Natural killer cell (primary cell): Measurements from ENCODE around the gene PGBD4. TPM values are rescaled to one million over a fixed set of nuclear protein-coding genes. Genes with fewer than 3 reads are reported as not detected.

ENCODE experiments used
- ATAC-seq, 3 donors: fragments of 150-1000 bp in 2 of 3; fragments of 200-7000 bp in 1 of 3; cut with Tn5 transposase; 1 replicate in 1 of 3; 2 replicates in 2 of 3; pipeline ENCODE4 v1.10.0; 2021; ENCODE audit warnings: mild to moderate bottlenecking in 2 of 3, moderate library complexity in 2 of 3
- DNase-seq, 2 donors: peaks; one replicate each; pipeline versions ENCODE4 v3.0.0 to v3.0.0-alpha.2; 2013 to 2021; ENCODE audit warnings: mixed read lengths in 1 of 2
- H3K27ac ChIP-seq: one replicate; pipeline ENCODE4 v1.5.1; 2013; ENCODE audit warnings: mild to moderate bottlenecking, low read length
- H3K27me3 ChIP-seq: one replicate; pipeline ENCODE4 v1.6.1; 2013; ENCODE audit warnings: low read length; ENCODE audit not compliant: control insufficient read depth, insufficient read depth
- H3K36me3 ChIP-seq: one replicate; pipeline ENCODE4 v1.6.1; 2013; ENCODE audit warnings: low read length; ENCODE audit not compliant: control insufficient read depth, insufficient read depth
- H3K4me1 ChIP-seq: one replicate; pipeline ENCODE4 v1.6.1; 2013; ENCODE audit warnings: low read length; ENCODE audit not compliant: control insufficient read depth, insufficient read depth
- H3K4me3 ChIP-seq: one replicate; pipeline ENCODE4 v1.5.1; 2013; ENCODE audit warnings: low read length
- H3K9me3 ChIP-seq: one replicate; pipeline ENCODE4 v1.6.1; 2013; ENCODE audit warnings: low read length; ENCODE audit not compliant: control insufficient read depth, insufficient read depth
- H3K27ac Mint-ChIP-seq, 2 donors: one replicate each; pipeline ENCODE4 v1.8.0; 2022; ENCODE audit warnings: mild to moderate bottlenecking in 2 of 2, mixed read lengths in 2 of 2, moderate library complexity in 1 of 2
- H3K27me3 Mint-ChIP-seq, 2 donors: one replicate each; pipeline ENCODE4 v1.8.0; 2022; ENCODE audit warnings: low read depth in 2 of 2, mixed read lengths in 2 of 2
- H3K36me3 Mint-ChIP-seq: one replicate; pipeline ENCODE4 v1.8.0; 2022; ENCODE audit warnings: mixed read lengths
- H3K4me1 Mint-ChIP-seq, 2 donors: one replicate each; pipeline ENCODE4 v1.8.0; 2022; ENCODE audit warnings: mixed read lengths in 2 of 2
- H3K4me3 Mint-ChIP-seq: one replicate; pipeline ENCODE4 v1.8.0; 2022; ENCODE audit warnings: mild to moderate bottlenecking, moderate library complexity, mixed read lengths
- H3K9me3 Mint-ChIP-seq, 2 donors: one replicate each; pipeline ENCODE4 v1.8.0; 2022; ENCODE audit warnings: mixed read lengths in 2 of 2
- WGBS: methylation state at CpG from one replicate; pipeline ENCODE4 v1.1.7; 2013; ENCODE audit warnings: missing lambda C conversion rate; ENCODE audit not compliant: insufficient coverage; 5-methylcytosine and 5-hydroxymethylcytosine counted together
- intact Hi-C: fragments of 100-400 bp; cut with micrococcal nuclease; formaldehyde crosslinking; loops from one replicate; pipeline ENCODE4 v1.14.2; 2022
- total RNA-seq, 4 donors: library from RNA; stranded (reverse); fragments of 120-200 nt in 1 of 4; gene quantifications; one replicate each; pipeline versions ENCODE4 v1.2.3 to v1.2.4, GENCODE V29; 2013 to 2022
- TF ChIP-seq, protein P1 (sequence below): fragments of 200-600 bp; IDR thresholded peaks from one replicate; pipeline ENCODE4 v1.8.0; 2022; ENCODE audit warnings: antibody characterized with exemption

PGBD4 gene
- total RNA-seq, 3 donors from 2014 or later (not counting 1 experiment from before 2014, with no cell fraction given) = 3.2 to 4.2 (median 4.0) TPM

DNA sequence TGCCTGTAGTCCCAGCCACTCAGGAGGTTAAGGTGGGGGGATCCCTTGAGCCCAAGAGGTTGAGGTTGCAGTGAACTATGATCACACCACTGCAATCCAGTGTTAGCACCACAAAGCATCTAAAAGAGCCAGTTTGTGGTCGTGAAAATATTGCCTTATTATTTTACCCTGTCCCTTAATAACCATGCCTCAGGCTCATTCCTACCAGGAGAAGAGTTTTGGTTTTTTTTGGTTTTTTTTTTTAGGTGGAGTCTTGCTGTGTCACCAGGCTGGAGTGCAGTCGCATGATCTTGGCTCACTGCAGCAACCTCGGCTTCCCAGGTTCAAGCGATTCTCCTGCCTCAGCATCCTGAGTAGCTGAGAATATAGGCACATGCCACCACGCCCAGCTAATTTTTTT lies 45.0 kb upstream of the PGBD4 start:
- Histone ChIP-seq H3K4me1 (no peaks in the 10 kb centered on the region), H3K9me3 (no peaks in the 10 kb centered on the region), H3K27me3 (no peaks in the 10 kb centered on the region), H3K27ac (no peak overlapping the region), H3K4me3 (no peak overlapping the region), H3K36me3 (no peaks in the 10 kb centered on the region)
- ATAC-seq = no peak
- TF ChIP-seq, protein P1, sequence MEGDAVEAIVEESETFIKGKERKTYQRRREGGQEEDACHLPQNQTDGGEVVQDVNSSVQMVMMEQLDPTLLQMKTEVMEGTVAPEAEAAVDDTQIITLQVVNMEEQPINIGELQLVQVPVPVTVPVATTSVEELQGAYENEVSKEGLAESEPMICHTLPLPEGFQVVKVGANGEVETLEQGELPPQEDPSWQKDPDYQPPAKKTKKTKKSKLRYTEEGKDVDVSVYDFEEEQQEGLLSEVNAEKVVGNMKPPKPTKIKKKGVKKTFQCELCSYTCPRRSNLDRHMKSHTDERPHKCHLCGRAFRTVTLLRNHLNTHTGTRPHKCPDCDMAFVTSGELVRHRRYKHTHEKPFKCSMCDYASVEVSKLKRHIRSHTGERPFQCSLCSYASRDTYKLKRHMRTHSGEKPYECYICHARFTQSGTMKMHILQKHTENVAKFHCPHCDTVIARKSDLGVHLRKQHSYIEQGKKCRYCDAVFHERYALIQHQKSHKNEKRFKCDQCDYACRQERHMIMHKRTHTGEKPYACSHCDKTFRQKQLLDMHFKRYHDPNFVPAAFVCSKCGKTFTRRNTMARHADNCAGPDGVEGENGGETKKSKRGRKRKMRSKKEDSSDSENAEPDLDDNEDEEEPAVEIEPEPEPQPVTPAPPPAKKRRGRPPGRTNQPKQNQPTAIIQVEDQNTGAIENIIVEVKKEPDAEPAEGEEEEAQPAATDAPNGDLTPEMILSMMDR = no peak
- 82% methylated on average over 4 of the region's 5 CpGs for WGBS
- H3K9me3 Mint-ChIP-seq = no peaks in the 10 kb centered on the region
- no peaks in the 10 kb centered on the region for H3K27me3 Mint-ChIP-seq
- no peak overlapping the region for H3K4me3 Mint-ChIP-seq
- H3K4me1 Mint-ChIP-seq = peaks cover 3 to 4% of the 10 kb centered on the region in 2 donors
- H3K27ac Mint-ChIP-seq = no peak overlapping the region
- intact Hi-C loops = no loop called here
- no peaks in the 10 kb centered on the region for H3K36me3 Mint-ChIP-seq
- no peak for DNase-seq

DNA sequence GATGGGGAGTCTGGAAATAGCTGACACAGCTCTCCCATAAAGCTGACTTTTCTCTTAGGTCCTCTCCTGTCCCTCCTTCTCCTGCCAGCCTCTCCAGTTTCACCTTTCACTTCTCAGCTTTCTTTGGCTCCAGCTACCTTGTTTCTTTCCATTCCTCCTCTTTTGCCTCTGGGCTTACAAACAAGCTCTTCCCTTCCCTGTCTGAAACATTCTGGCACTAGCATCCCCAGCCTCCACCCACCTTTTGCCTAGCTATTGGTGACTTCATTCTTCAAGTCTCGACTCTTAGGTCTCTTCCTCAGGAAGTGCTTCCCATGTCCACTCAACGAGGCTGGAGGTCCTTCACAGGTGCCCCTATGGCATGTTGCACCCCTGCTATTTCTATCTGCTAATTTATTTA lies 42.4 kb upstream of the PGBD4 start:
- Mint-ChIP-seq H3K9me3 (no peaks in the 10 kb centered on the region), H3K27me3 (no peaks in the 10 kb centered on the region), H3K27ac (no peak overlapping the region), H3K4me3 (no peak overlapping the region), H3K4me1 (peaks cover 6 to 7% of the 10 kb centered on the region in 2 donors), H3K36me3 (no peaks in the 10 kb centered on the region)
- Histone ChIP-seq H3K4me3 (no peak overlapping the region), H3K27ac (no peak overlapping the region), H3K9me3 (no peaks in the 10 kb centered on the region), H3K36me3 (no peaks in the 10 kb centered on the region), H3K4me1 (no peaks in the 10 kb centered on the region), H3K27me3 (no peaks in the 10 kb centered on the region)
- WGBS = 62% methylated on average over 2 of the region's 2 CpGs
- intact Hi-C loops = no loop called here
- DNase-seq (no peak), ATAC-seq (no peak)
- TF ChIP-seq, protein P1 = no peak

- H3K36me3 Mint-ChIP-seq = no peaks in the 10 kb centered on the region
- H3K27ac Mint-ChIP-seq = no peak overlapping the region
- Histone ChIP-seq H3K9me3 (no peaks in the 10 kb centered on the region), H3K27ac (no peak overlapping the region), H3K36me3 (no peaks in the 10 kb centered on the region), H3K4me1 (no peaks in the 10 kb centered on the region), H3K4me3 (no peak overlapping the region), H3K27me3 (no peaks in the 10 kb centered on the region)
- DNase-seq (no peak), ATAC-seq (no peak)
- peaks cover 6 to 7% of the 10 kb centered on the region in 2 donors for H3K4me1 Mint-ChIP-seq
- H3K4me3 Mint-ChIP-seq = no peak overlapping the region
- TF ChIP-seq, protein P1 = no peak
- no peaks in the 10 kb centered on the region for H3K27me3 Mint-ChIP-seq
- 97% methylated on average over 3 of the region's 3 CpGs for WGBS
- no peaks in the 10 kb centered on the region for H3K9me3 Mint-ChIP-seq
- intact Hi-C loops = no loop called here
These were observed 41.9 kb upstream of the PGBD4 start for GRCh38 chr15:34059946-34060345.

GRCh38 chr15:34064438-34064837 lies 37.4 kb upstream of the PGBD4 start:
- H3K9me3 Mint-ChIP-seq = no peaks in the 10 kb centered on the region
- WGBS = no CpG with 5 or more reads among the region's 1 CpG
- no peak for DNase-seq
- TF ChIP-seq, protein P1 = no peak
- H3K36me3 Mint-ChIP-seq = no peaks in the 10 kb centered on the region
- H3K27ac Mint-ChIP-seq = no peak overlapping the region
- Histone ChIP-seq H3K4me1 (no peaks in the 10 kb centered on the region), H3K27me3 (no peaks in the 10 kb centered on the region), H3K36me3 (no peaks in the 10 kb centered on the region), H3K4me3 (no peak overlapping the region), H3K27ac (no peak overlapping the region), H3K9me3 (no peaks in the 10 kb centered on the region)
- H3K4me1 Mint-ChIP-seq = peaks cover 6 to 7% of the 10 kb centered on the region in 2 donors
- no peak for ATAC-seq
- no peak overlapping the region for H3K4me3 Mint-ChIP-seq
- no peaks in the 10 kb centered on the region for H3K27me3 Mint-ChIP-seq
- intact Hi-C loops = no loop called here
